SK-N-MC (cell line): ENCODE results near the gene LRRC53.

Experiments used
- EZH2 ChIP-seq: fragments of 200-600 bp; sonication (generic); IDR thresholded peaks from one replicate; pipeline ENCODE4 v1.6.1; 2017; ENCODE audit warnings: antibody characterized with exemption
- POLR2AphosphoS5 ChIP-seq: IDR thresholded peaks from 2 replicates; pipeline ENCODE4 v1.6.1; 2012; ENCODE audit warnings: mild to moderate bottlenecking, low read depth, low read length, borderline replicate concordance

DNA sequence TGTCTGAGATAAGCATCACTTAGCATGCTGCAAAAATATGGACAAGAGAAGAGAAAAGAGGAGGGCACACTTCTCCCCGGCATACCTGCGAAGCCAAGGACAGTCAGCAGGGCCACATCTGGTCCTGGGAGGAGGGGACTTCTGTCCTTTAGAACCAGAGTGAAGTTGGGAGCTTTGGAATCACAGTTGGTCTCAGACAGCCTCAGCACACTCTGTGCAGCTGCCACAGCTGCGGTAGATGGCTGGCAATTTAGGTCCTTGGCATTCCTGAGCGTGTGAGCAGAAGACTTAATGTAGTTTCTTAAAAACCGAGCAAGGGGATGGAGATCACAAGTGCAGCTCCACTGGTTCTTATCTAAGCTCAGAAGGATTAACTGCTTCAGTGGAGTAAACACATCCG, 32.3 kb downstream of the LRRC53 start:
- TF ChIP-seq EZH2 (no peak), POLR2AphosphoS5 (no peak)
